OCI-LY3 (cell line): ENCODE results near the gene GDPGP1.
"Not testable (repeated sequence)": the region's sequence is repeated elsewhere in the genome, so short reads cannot be mapped to it uniquely, and the experiment has no call there.

ENCODE experiments used
- H2AFZ ChIP-seq: fragments of 200-600, 300-600 bp; shearing (Covaris generic); 2 replicates; pipeline ENCODE4 v1.6.0; 2014; ENCODE audit warnings: antibody characterized with exemption, low read depth, low read length
- H3K27ac ChIP-seq: fragments of 200-600, 300-600 bp; sonication (generic); 2 replicates; pipeline ENCODE4 v1.5.1; 2014; ENCODE audit warnings: mild to moderate bottlenecking, low read length, moderate library complexity, mixed read lengths
- H3K27me3 ChIP-seq: fragments of 200-600, 300-600 bp; sonication (generic); 2 replicates; pipeline ENCODE4 v1.6.1; 2014; ENCODE audit warnings: low read depth, low read length, mixed read lengths
- H3K36me3 ChIP-seq: fragments of 200-600, 300-600 bp; sonication (generic); replicated peaks from 2 replicates; pipeline ENCODE3; 2014; ENCODE audit warnings: low read depth, low read length, mixed read lengths
- H3K4me1 ChIP-seq: fragments of 300-600, 200-600 bp; sonication (generic); 2 replicates; pipeline ENCODE4 v1.6.1; 2014; ENCODE audit warnings: low read length, mixed read lengths
- H3K4me2 ChIP-seq: fragments of 200-600, 300-600 bp; sonication (generic); 2 replicates; pipeline ENCODE4 v1.6.1; 2014; ENCODE audit warnings: low read length, mixed read lengths
- H3K4me3 ChIP-seq: fragments of 300-600, 200-600 bp; sonication (generic); 2 replicates; pipeline ENCODE4 v1.5.1; 2014; ENCODE audit warnings: antibody characterized with exemption, mild to moderate bottlenecking, low read length, moderate library complexity
- H3K79me2 ChIP-seq: fragments of 300-600, 200-600 bp; shearing (Covaris generic); 2 replicates; pipeline ENCODE4 v1.6.1; 2014; ENCODE audit warnings: mild to moderate bottlenecking, low read length, mixed read lengths
- H3K9ac ChIP-seq: fragments of 300-600, 200-600 bp; shearing (Covaris generic); 2 replicates; pipeline ENCODE4 v1.6.0; 2014; ENCODE audit warnings: mild to moderate bottlenecking, low read length, moderate library complexity
- H3K9me3 ChIP-seq: fragments of 200-600, 300-600 bp; shearing (Covaris generic); 2 replicates; pipeline ENCODE4 v1.6.1; 2014; ENCODE audit warnings: low read length, mixed read lengths; ENCODE audit not compliant: insufficient read depth
- H4K20me1 ChIP-seq: fragments of 200-600, 300-600 bp; sonication (generic); 2 replicates; pipeline ENCODE4 v1.6.1; 2016; ENCODE audit warnings: low read length, mixed read lengths; ENCODE audit not compliant: insufficient read depth
- EZH2phosphoT487 ChIP-seq: fragments of 200-600 bp; shearing (Covaris generic); IDR thresholded peaks from 2 replicates; pipeline ENCODE4 v1.6.1; 2018; ENCODE audit warnings: antibody characterized with exemption, mixed run types, low read depth
- TF ChIP-seq, protein P1 (sequence below): fragments of 200-600, 300-600 bp; sonication (generic); IDR thresholded peaks from 2 replicates; pipeline ENCODE4 v1.5.1; 2014; ENCODE audit warnings: antibody characterized with exemption, low read length, low read depth

GDPGP1 gene

GRCh38 chr15:90259524-90259923 lies 25.5 kb downstream of the GDPGP1 start:
- H3K4me2 ChIP-seq: no peak overlapping the region
- H3K27me3 ChIP-seq: no peaks in the 10 kb centered on the region
- TF ChIP-seq, protein P1, sequence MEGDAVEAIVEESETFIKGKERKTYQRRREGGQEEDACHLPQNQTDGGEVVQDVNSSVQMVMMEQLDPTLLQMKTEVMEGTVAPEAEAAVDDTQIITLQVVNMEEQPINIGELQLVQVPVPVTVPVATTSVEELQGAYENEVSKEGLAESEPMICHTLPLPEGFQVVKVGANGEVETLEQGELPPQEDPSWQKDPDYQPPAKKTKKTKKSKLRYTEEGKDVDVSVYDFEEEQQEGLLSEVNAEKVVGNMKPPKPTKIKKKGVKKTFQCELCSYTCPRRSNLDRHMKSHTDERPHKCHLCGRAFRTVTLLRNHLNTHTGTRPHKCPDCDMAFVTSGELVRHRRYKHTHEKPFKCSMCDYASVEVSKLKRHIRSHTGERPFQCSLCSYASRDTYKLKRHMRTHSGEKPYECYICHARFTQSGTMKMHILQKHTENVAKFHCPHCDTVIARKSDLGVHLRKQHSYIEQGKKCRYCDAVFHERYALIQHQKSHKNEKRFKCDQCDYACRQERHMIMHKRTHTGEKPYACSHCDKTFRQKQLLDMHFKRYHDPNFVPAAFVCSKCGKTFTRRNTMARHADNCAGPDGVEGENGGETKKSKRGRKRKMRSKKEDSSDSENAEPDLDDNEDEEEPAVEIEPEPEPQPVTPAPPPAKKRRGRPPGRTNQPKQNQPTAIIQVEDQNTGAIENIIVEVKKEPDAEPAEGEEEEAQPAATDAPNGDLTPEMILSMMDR: no peak
- no peak for TF ChIP-seq EZH2phosphoT487
- no peaks in the 10 kb centered on the region for H4K20me1 ChIP-seq
- H3K9ac ChIP-seq: no peak overlapping the region
- no peak overlapping the region for H3K27ac ChIP-seq
- peaks cover 6% of the 10 kb centered on the region for H3K4me1 ChIP-seq
- no peak overlapping the region for H2AFZ ChIP-seq
- no peaks in the 10 kb centered on the region for H3K36me3 ChIP-seq
- H3K79me2 ChIP-seq: peaks cover 3% of the 10 kb centered on the region
- no peak overlapping the region for H3K4me3 ChIP-seq
- no peaks in the 10 kb centered on the region for H3K9me3 ChIP-seq

DNA sequence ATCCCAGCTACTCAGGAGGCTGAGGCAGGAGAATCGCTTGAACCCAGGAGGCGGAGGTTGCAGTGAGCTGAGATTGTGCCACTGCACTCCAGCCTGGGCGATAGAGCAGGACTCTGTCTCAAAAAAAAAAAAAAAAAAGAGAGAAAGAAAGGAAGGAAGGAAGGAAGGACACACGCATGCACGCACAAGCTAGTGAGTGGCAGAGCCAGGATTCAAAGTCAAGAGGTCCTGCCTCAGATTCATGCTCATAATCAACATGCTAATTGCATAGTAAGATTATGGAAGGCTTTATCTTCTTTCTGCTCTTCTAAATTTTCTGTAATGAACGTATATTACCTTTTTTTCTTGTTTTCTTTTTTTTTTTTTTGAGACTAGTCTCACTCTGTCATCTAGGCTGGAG lies 26.7 kb downstream of the GDPGP1 start:
- not testable (repeated sequence) for H4K20me1 ChIP-seq, H3K27ac ChIP-seq, H3K9me3 ChIP-seq, H3K9ac ChIP-seq, H3K4me2 ChIP-seq, H2AFZ ChIP-seq, H3K27me3 ChIP-seq, H3K36me3 ChIP-seq, H3K4me1 ChIP-seq, H3K4me3 ChIP-seq
- H3K79me2 ChIP-seq: peaks cover 12% of the 10 kb centered on the region

- H2AFZ ChIP-seq: no peak overlapping the region
- H3K9me3 ChIP-seq: no peaks in the 10 kb centered on the region
- 0 out of 2 replicates have a peak, but pooled peaks cover 3% of the 10 kb centered on the region for H4K20me1 ChIP-seq
- TF ChIP-seq, protein P1: no peak
- no peak for TF ChIP-seq EZH2phosphoT487
- H3K4me2 ChIP-seq: no peak overlapping the region
- H3K27ac ChIP-seq: no peak overlapping the region
- H3K9ac ChIP-seq: no peak overlapping the region
- no peaks in the 10 kb centered on the region for H3K36me3 ChIP-seq
- peaks cover 12% of the 10 kb centered on the region for H3K4me1 ChIP-seq
- no peak overlapping the region for H3K4me3 ChIP-seq
- peaks cover 22% of the 10 kb centered on the region for H3K79me2 ChIP-seq
- H3K27me3 ChIP-seq: no peaks in the 10 kb centered on the region
Observed at GRCh38 chr15:90261811-90262210, 27.8 kb downstream of the GDPGP1 start.

- no peaks in the 10 kb centered on the region for H3K27me3 ChIP-seq
- H3K27ac ChIP-seq: no peak overlapping the region
- H3K4me2 ChIP-seq: no peak overlapping the region
- H4K20me1 ChIP-seq: 0 out of 2 replicates have a peak, but pooled peaks cover 8% of the 10 kb centered on the region
- peaks cover 17% of the 10 kb centered on the region for H3K4me1 ChIP-seq
- no peak overlapping the region for H2AFZ ChIP-seq
- H3K9me3 ChIP-seq: no peaks in the 10 kb centered on the region
- H3K79me2 ChIP-seq: peaks cover 28% of the 10 kb centered on the region
- no peak overlapping the region for H3K4me3 ChIP-seq
- no peak overlapping the region for H3K9ac ChIP-seq
- peaks cover 3% of the 10 kb centered on the region for H3K36me3 ChIP-seq
- no peak for TF ChIP-seq EZH2phosphoT487
- TF ChIP-seq, protein P1: no peak
Observed at GRCh38 chr15:90262426-90262825, 28.4 kb downstream of the GDPGP1 start.

GRCh38 chr15:90264671-90265070 lies 30.7 kb downstream of the GDPGP1 start:
- Histone ChIP-seq H3K9me3 (no peaks in the 10 kb centered on the region), H3K36me3 (peaks cover 15% of the 10 kb centered on the region), H3K9ac (peak overlapping the region; percentile 70), H4K20me1 (peaks cover 11% of the 10 kb centered on the region), H3K4me3 (peak overlapping the region; percentile 82), H3K79me2 (peaks cover 45% of the 10 kb centered on the region), H2AFZ (no peak overlapping the region), H3K4me1 (peaks cover 17% of the 10 kb centered on the region), H3K4me2 (peak overlapping the region; percentile 88), H3K27ac (peak overlapping the region; percentile 72), H3K27me3 (no peaks in the 10 kb centered on the region)
- TF ChIP-seq, protein P1: no peak
- no peak for TF ChIP-seq EZH2phosphoT487
